ENCODE data around the gene ADRA2B.

ADRA2B gene

GRCh38 chr2:96091141-96091710 is 25.1 kb downstream of the ADRA2B start:
- Histone ChIP-seq H3K27me3 (ENCODE audit: insufficient read depth, poor library complexity, severe bottlenecking) (no peaks in the 10 kb centered on the region), H3K4me3 (replicated peaks; ENCODE audit: insufficient read depth, low read length) (no peak overlapping the region), H3K27ac (replicated peaks) (no peak overlapping the region)
- TF ChIP-seq REST (IDR thresholded peaks at IDR 0.05; ENCODE audit: insufficient replicate concordance, low read depth) (no peak), CTCF (IDR thresholded peaks at IDR 0.05; ENCODE audit: insufficient read depth, low read length) (no peak), GABPA (IDR thresholded peaks at IDR 0.05; ENCODE audit: low read depth) (no peak), POLR2AphosphoS5 (IDR thresholded peaks at IDR 0.05; ENCODE audit: low read depth) (no peak), SPI1 (IDR thresholded peaks at IDR 0.05; ENCODE audit: borderline replicate concordance, low read depth) (no peak)
- no peak for DNase-seq (ENCODE audit: low read depth in 1 of 2, low spot score in 1 of 2)

DNA sequence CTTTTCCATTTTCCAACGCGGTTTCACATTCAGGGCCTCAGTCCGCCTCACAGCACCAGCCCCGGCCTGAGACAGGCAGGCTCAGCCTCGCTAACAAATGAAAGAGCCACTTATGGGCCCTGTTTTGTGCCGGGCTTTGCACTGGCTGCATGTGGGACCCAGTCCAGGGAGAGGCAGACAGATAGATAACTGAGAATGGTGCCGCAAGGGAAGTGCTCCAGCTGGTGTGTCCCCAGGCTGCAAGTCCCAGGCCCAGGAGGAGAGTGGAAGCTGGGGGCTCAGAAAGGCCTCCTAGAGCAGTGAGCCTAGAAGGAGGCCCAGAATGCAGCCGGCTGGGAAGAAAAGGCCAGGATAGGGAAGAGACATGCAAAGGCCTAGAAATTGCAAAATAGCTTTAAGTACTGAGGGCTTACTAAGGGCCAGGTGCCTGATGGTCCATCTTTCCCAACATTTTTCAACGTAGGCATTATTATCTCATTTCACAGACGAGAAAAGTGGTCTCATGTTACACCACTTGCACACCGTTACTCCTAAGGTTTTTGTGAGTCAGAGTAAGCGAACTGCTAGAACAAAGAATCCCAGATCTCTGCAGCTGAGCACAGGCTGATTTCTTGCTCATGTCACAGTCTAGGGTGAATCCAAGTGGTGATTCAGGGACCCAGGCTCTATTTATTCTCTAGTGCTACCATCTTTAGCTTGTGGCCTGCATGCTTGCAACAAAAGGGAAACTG is 26.0 kb downstream of the ADRA2B start:
- Histone ChIP-seq H3K27me3 (ENCODE audit: insufficient read depth, poor library complexity, severe bottlenecking) (no peaks in the 10 kb centered on the region), H3K4me3 (replicated peaks; ENCODE audit: insufficient read depth, low read length) (no peak overlapping the region)

More for the DNA sequence above, 26.0 kb downstream of the ADRA2B start:
- DNase-seq (ENCODE audit: low read depth in 1 of 2, low spot score in 1 of 2), result no peak
- TF ChIP-seq CTCF (IDR thresholded peaks at IDR 0.05; ENCODE audit: insufficient read depth, low read length) (no peak), GABPA (IDR thresholded peaks at IDR 0.05; ENCODE audit: low read depth) (no peak), POLR2AphosphoS5 (IDR thresholded peaks at IDR 0.05; ENCODE audit: low read depth) (no peak), SPI1 (IDR thresholded peaks at IDR 0.05; ENCODE audit: borderline replicate concordance, low read depth) (no peak), REST (IDR thresholded peaks at IDR 0.05; ENCODE audit: insufficient replicate concordance, low read depth) (no peak)
- H3K27ac ChIP-seq (replicated peaks), result no peak overlapping the region

All from HL-60 (cell line).